Measurements from ENCODE around the gene PGLYRP4.

The PGLYRP4 gene

DNA sequence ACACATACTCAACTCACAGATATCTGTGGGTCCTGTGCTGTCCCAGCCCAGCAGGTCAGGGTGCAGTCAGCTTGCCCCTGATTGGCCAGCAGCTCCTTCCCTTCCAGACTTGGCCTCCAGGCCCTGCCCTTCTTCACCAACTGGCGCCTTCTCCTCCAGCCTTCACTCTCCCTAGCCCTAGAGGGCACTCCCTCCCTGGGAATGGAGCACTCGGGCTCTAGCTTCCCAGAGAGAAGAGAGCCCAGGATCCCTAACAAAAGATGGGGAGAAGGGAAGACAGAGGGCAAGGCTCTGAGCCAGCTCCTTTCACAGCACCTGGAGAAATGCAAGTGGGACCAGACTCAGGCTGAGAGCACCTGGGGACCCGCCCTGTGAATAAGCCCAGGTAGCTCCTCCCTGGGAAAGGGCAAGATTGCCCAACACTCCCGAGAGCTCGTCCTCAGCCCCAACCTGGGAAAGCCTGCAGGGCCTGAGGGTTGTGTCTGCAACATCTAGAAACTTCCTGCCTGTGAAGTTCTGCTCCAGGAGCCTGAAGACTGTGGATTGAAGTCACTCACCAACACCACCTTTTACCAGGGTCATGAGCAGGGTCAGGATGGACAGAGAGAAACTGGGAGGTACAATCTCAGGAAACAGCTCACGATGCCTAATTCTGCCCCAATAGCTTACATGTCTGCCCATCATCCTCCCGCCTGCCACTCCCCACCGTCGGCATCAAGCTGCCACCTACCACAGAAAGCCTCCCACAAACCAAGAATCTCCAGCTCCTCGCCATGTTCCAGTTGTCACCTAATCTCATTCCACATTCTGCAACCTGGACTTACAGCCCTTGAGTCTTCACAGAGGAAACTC is at the start of gene PGLYRP4:
PGLYRP4 (minus strand) TSS at position 331 of the 852 bp plus-strand sequence. CDS start 909 bp downstream, outside the sequence.
- Histone ChIP-seq H4K20me1 (ENCODE audit: control insufficient read depth, insufficient read depth, low read depth, low read length) (no peaks in the 10 kb centered on the region), H3K27ac (ENCODE audit: low read depth, low read length) (no peak within 1 kb of the TSS), H3F3A (ENCODE audit: control insufficient read depth, insufficient read depth) (no peaks in the 10 kb centered on the region), H3K36me3 (ENCODE audit: control insufficient read depth, low read length) (no peaks in the 10 kb centered on the region), H3K27me3 (ENCODE audit: control insufficient read depth, low read length) (peaks cover 23% of the 10 kb centered on the region), H3K4me3 (ENCODE audit: low read length) (no peak within 1 kb of the TSS), H3K79me2 (ENCODE audit: control insufficient read depth, low read length) (no peaks in the 10 kb centered on the region), H3K4me1 (ENCODE audit: control insufficient read depth, low read length) (no peaks in the 10 kb centered on the region), H3K9me2 (replicated peaks; ENCODE audit: control insufficient read depth, low read length) (no peaks in the 10 kb centered on the region), H3K4me2 (ENCODE audit: low read length) (no peak within 1 kb of the TSS), H3K9me3 (ENCODE audit: control insufficient read depth, insufficient read depth, low read length) (no peaks in the 10 kb centered on the region)
- TF ChIP-seq EZH2phosphoT487 (IDR thresholded peaks at IDR 0.05; ENCODE audit: borderline replicate concordance, low read length): no peak
- TF ChIP-seq, protein P1, sequence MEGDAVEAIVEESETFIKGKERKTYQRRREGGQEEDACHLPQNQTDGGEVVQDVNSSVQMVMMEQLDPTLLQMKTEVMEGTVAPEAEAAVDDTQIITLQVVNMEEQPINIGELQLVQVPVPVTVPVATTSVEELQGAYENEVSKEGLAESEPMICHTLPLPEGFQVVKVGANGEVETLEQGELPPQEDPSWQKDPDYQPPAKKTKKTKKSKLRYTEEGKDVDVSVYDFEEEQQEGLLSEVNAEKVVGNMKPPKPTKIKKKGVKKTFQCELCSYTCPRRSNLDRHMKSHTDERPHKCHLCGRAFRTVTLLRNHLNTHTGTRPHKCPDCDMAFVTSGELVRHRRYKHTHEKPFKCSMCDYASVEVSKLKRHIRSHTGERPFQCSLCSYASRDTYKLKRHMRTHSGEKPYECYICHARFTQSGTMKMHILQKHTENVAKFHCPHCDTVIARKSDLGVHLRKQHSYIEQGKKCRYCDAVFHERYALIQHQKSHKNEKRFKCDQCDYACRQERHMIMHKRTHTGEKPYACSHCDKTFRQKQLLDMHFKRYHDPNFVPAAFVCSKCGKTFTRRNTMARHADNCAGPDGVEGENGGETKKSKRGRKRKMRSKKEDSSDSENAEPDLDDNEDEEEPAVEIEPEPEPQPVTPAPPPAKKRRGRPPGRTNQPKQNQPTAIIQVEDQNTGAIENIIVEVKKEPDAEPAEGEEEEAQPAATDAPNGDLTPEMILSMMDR (IDR thresholded peaks at IDR 0.05; ENCODE audit: low read depth, low read length, poor library complexity, severe bottlenecking): no peak

- Histone ChIP-seq H3K4me2 (ENCODE audit: low read length) (no peak overlapping the region), H3K4me3 (ENCODE audit: low read length) (no peak overlapping the region), H3K79me2 (ENCODE audit: control insufficient read depth, low read length) (no peaks in the 10 kb centered on the region), H3F3A (ENCODE audit: control insufficient read depth, insufficient read depth) (no peaks in the 10 kb centered on the region), H3K27ac (ENCODE audit: low read depth, low read length) (no peak overlapping the region), H3K4me1 (ENCODE audit: control insufficient read depth, low read length) (no peaks in the 10 kb centered on the region), H4K20me1 (ENCODE audit: control insufficient read depth, insufficient read depth, low read depth, low read length) (no peaks in the 10 kb centered on the region), H3K9me2 (replicated peaks; ENCODE audit: control insufficient read depth, low read length) (no peaks in the 10 kb centered on the region), H3K9me3 (ENCODE audit: control insufficient read depth, insufficient read depth, low read length) (no peaks in the 10 kb centered on the region), H3K36me3 (ENCODE audit: control insufficient read depth, low read length) (no peaks in the 10 kb centered on the region), H3K27me3 (ENCODE audit: control insufficient read depth, low read length) (no peaks in the 10 kb centered on the region)
- TF ChIP-seq EZH2phosphoT487 (IDR thresholded peaks at IDR 0.05; ENCODE audit: borderline replicate concordance, low read length): no peak
- TF ChIP-seq, protein P1 (IDR thresholded peaks at IDR 0.05; ENCODE audit: low read depth, low read length, poor library complexity, severe bottlenecking): no peak
Observed at GRCh38 chr1:153397924-153398651, 49.4 kb upstream of the PGLYRP4 start.

- Histone ChIP-seq H3K9me2 (replicated peaks; ENCODE audit: control insufficient read depth, low read length) (no peaks in the 10 kb centered on the region), H3K4me3 (ENCODE audit: low read length) (no peak overlapping the region), H3K9me3 (ENCODE audit: control insufficient read depth, insufficient read depth, low read length) (no peaks in the 10 kb centered on the region), H4K20me1 (ENCODE audit: control insufficient read depth, insufficient read depth, low read depth, low read length) (no peaks in the 10 kb centered on the region), H3K79me2 (ENCODE audit: control insufficient read depth, low read length) (no peaks in the 10 kb centered on the region), H3K27ac (ENCODE audit: low read depth, low read length) (no peak overlapping the region), H3F3A (ENCODE audit: control insufficient read depth, insufficient read depth) (no peaks in the 10 kb centered on the region), H3K4me2 (ENCODE audit: low read length) (no peak overlapping the region), H3K4me1 (ENCODE audit: control insufficient read depth, low read length) (no peaks in the 10 kb centered on the region), H3K36me3 (ENCODE audit: control insufficient read depth, low read length) (no peaks in the 10 kb centered on the region), H3K27me3 (ENCODE audit: control insufficient read depth, low read length) (no peaks in the 10 kb centered on the region)
- TF ChIP-seq, protein P1 (IDR thresholded peaks at IDR 0.05; ENCODE audit: low read depth, low read length, poor library complexity, severe bottlenecking): no peak
- no peak for TF ChIP-seq EZH2phosphoT487 (IDR thresholded peaks at IDR 0.05; ENCODE audit: borderline replicate concordance, low read length)
Observed at GRCh38 chr1:153397051-153397923, 48.6 kb upstream of the PGLYRP4 start.

All from DOHH2 (cell line).